GM12878 (cell line): Measurements from ENCODE around the gene B3GALT4. TPM values are rescaled to one million over a fixed set of nuclear protein-coding genes. Genes with fewer than 3 reads are reported as not detected.

Experiments
- E2F8 ChIP-seq: fragments of 450-650 bp; IDR thresholded peaks from 2 replicates; pipeline ENCODE4 v1.6.1; 2018; ENCODE audit warnings: mild to moderate bottlenecking, low read depth, moderate library complexity; ENCODE audit not compliant: partially characterized antibody
- EED ChIP-seq: sonication (generic); IDR thresholded peaks from 2 replicates; pipeline ENCODE4 v1.6.1; 2016; ENCODE audit warnings: antibody characterized with exemption, low read depth
- EP300 ChIP-seq, 2 experiments: fragments of 150-350 bp in 1 of 2; IDR thresholded peaks; 2 replicates each; pipeline ENCODE4 v1.6.1; 2011 to 2012; ENCODE audit warnings: low read depth in 2 of 2, low read length in 2 of 2, borderline replicate concordance in 1 of 2, improper control_type of control experiment in 1 of 2, inconsistent platforms in 1 of 2; ENCODE audit not compliant: control insufficient read depth in 1 of 2
- EZH2 ChIP-seq: IDR thresholded peaks from 2 replicates; pipeline ENCODE4 v1.6.1; 2012; ENCODE audit warnings: low read depth, mild to moderate bottlenecking, control low read depth, inconsistent platforms, low read length, borderline replicate concordance; ENCODE audit not compliant: control insufficient read depth
- GATAD2B ChIP-seq: fragments of 450-650 bp; conservative IDR thresholded peaks from 2 replicates; pipeline ENCODE4 v1.6.1; 2017; ENCODE audit warnings: low read depth, mild to moderate bottlenecking, moderate library complexity
- HSF1 ChIP-seq: fragments of 150-350 bp; IDR thresholded peaks from 2 replicates; pipeline ENCODE4 v1.6.1; 2014; ENCODE audit warnings: mild to moderate bottlenecking, low read depth, low read length
- IKZF1 ChIP-seq: fragments of 450-650 bp; conservative IDR thresholded peaks from 2 replicates; pipeline ENCODE4 v1.6.1; 2017; ENCODE audit warnings: antibody characterized with exemption, mild to moderate bottlenecking
- IKZF2 ChIP-seq, 2 experiments: fragments of 450-650 bp; IDR thresholded peaks; 2 replicates each; pipeline ENCODE4 v1.6.1; 2017; ENCODE audit warnings: mild to moderate bottlenecking in 2 of 2, moderate library complexity in 2 of 2
- LARP7 ChIP-seq: fragments of 450-650 bp; IDR thresholded peaks from 2 replicates; pipeline ENCODE4 v1.6.1; 2017; ENCODE audit warnings: mild to moderate bottlenecking
- MEF2B ChIP-seq: fragments of 450-650 bp; IDR thresholded peaks from 2 replicates; pipeline ENCODE4 v1.6.1; 2018; ENCODE audit warnings: mild to moderate bottlenecking, moderate library complexity; ENCODE audit not compliant: partially characterized antibody, poor library complexity, severe bottlenecking
- MLLT1 ChIP-seq: fragments of 450-650 bp; IDR thresholded peaks from 2 replicates; pipeline ENCODE4 v1.6.1; 2016; ENCODE audit warnings: mild to moderate bottlenecking
- NBN ChIP-seq: fragments of 450-650 bp; IDR thresholded peaks from 2 replicates; pipeline ENCODE4 v1.6.1; 2016
- RELA ChIP-seq: fragments of 450-650 bp; IDR thresholded peaks from 2 replicates; pipeline ENCODE4 v1.8.0; 2014; ENCODE audit warnings: borderline replicate concordance; ENCODE audit not compliant: partially characterized antibody
- RFX5 ChIP-seq: IDR thresholded peaks from 2 replicates; pipeline ENCODE4 v1.6.1; 2011; ENCODE audit warnings: low read depth, low read length, improper control_type of control experiment
- TAF1 ChIP-seq: IDR thresholded peaks from 2 replicates; pipeline ENCODE4 v1.6.1; 2011; ENCODE audit warnings: mild to moderate bottlenecking, low read depth, low read length, borderline replicate concordance
- TCF12 ChIP-seq: IDR thresholded peaks from 2 replicates; pipeline ENCODE4 v1.6.1; 2011; ENCODE audit warnings: low read depth, mild to moderate bottlenecking, low read length
- YY1 ChIP-seq: IDR thresholded peaks from 2 replicates; pipeline ENCODE4 v1.6.1; 2011; ENCODE audit warnings: low read depth, mild to moderate bottlenecking, low read length
- ZBTB40 ChIP-seq: fragments of 450-650 bp; IDR thresholded peaks from 2 replicates; pipeline ENCODE4 v1.6.1; 2016; ENCODE audit warnings: mild to moderate bottlenecking, moderate library complexity, borderline replicate concordance
- ZNF217 ChIP-seq: fragments of 450-650 bp; IDR thresholded peaks from 2 replicates; pipeline ENCODE4 v1.6.1; 2017; ENCODE audit warnings: antibody characterized with exemption, mild to moderate bottlenecking
- polyA plus RNA-seq, 11 experiments: library from polyadenylated mRNA; depleted of rRNA in 4 of 11; unstranded in 6 of 11; stranded (reverse) in 5 of 11; fragments of >200 nt; fragmentation: Nextera tagmentation in 4 of 11; fragmentation: Illumina TruSeq in 1 of 11; extraction: Ambion mirVana in 4 of 11; extraction: Trizol in 1 of 11; gene quantifications; 1 replicate in 1 of 11; 2 replicates in 10 of 11; pipeline versions ENCODE4 v1.2.1 to v1.2.3, GENCODE V29; 2011 to 2016; ENCODE audit warnings: inconsistent platforms in 2 of 11, missing spikeins in 2 of 11, low read depth in 1 of 11
- total RNA-seq, 4 experiments: library from RNA; depleted of rRNA in 3 of 4; stranded (reverse); fragments of >200 nt in 3 of 4; fragmentation: Illumina TruSeq in 1 of 4; extraction: Trizol in 1 of 4; gene quantifications; 2 replicates each; pipeline versions ENCODE4 v1.2.1 to v1.2.3, GENCODE V29; 2013 to 2021

B3GALT4 gene
- total and polyA plus RNA-seq, 10 of the 15 experiments (the other 5 are each of a cell fraction or from before 2014, with no cell fraction given), result 0.27 to 8.2 (median 2.6) TPM

GRCh38 chr6:33271468-33272274 lies 5.3 kb upstream of the B3GALT4 start, which contains the start of the genes RPS18 and VPS52 (continued):
- TF ChIP-seq ZBTB40 (peak; percentile 100), IKZF1 (peak; percentile 92), RFX5 (0 out of 2 replicates have a peak, but pooled peaks have one; percentile 20), LARP7 (peak; percentile 76; the same call in 1 of the 2 replicates), MLLT1 (peak; percentile 85), EED (peak; percentile 33; the same call in 1 of the 2 replicates), EP300 (IDR thresholded peaks at IDR 0.05; ENCODE audit: borderline replicate concordance in 1 of 2, control insufficient read depth in 1 of 2, low read depth in 2 of 2, low read length in 2 of 2) (peak in 1 of 2 experiments; percentile 52; a peak in 2 of 4 replicates), GATAD2B (peak; percentile 46), TAF1 (peak; percentile 98), YY1 (peak; percentile 98), RELA (no peak), IKZF2 (IDR thresholded peaks at IDR 0.05) (peak; percentile 31 to 39; a peak in 2 of 4 replicates), EZH2 (no peak), MEF2B (peak; percentile 67), ZNF217 (0 out of 2 replicates have a peak, but pooled peaks have one; percentile 51), NBN (peak; percentile 97; the same call in 1 of the 2 replicates), E2F8 (peak; percentile 98), TCF12 (peak; percentile 82; the same call in 1 of the 2 replicates), HSF1 (0 out of 2 replicates have a peak, but pooled peaks have one; percentile 15)
